Stimulated activated CD4-positive, alpha-beta T cell treated with anti-CD3 and anti-CD28 coated beads, Interleukin-15, amount 100 ng/mL, for 48 hours (primary cell): ENCODE results near the gene ZXDC.
A peak's percentile ranks its signal among the peaks of the same experiment; 100 is the strongest.

ENCODE experiments used
- DNase-seq, 2 donors: peaks; one replicate each; pipeline ENCODE4 v3.0.0-alpha.2; 2020; ENCODE audit warnings: low read depth in 2 of 2

The ZXDC gene

GRCh38 chr3:126475413-126476114 is at the start of gene ZXDC:
ZXDC (minus strand) TSS chr3:126475891; CDS start chr3:126475865, 26 bp downstream.
- DNase-seq: peak; percentile 86

- no peak for DNase-seq
Measured at GRCh38 chr3:126525091-126525852, 49.6 kb upstream of the ZXDC start.

GRCh38 chr3:126524429-126524988 is 48.8 kb upstream of the ZXDC start:
- no peak for DNase-seq

- DNase-seq: no peak
Measured at GRCh38 chr3:126523745-126524428, 48.2 kb upstream of the ZXDC start, which contains the start of gene CHST13. CHST13 (plus strand) TSS chr3:126524155; CDS start chr3:126524333, 178 bp downstream.

GRCh38 chr3:126522363-126522788 is 46.7 kb upstream of the ZXDC start:
- DNase-seq: no peak

- DNase-seq: no peak
Measured at GRCh38 chr3:126521122-126521891, 45.6 kb upstream of the ZXDC start.

GRCh38 chr3:126519506-126520455 is 44.1 kb upstream of the ZXDC start:
- no peak for DNase-seq

GRCh38 chr3:126518779-126519177 is 43.1 kb upstream of the ZXDC start:
- no peak for DNase-seq

GRCh38 chr3:126517986-126518778 is 42.5 kb upstream of the ZXDC start:
- DNase-seq: no peak

- no peak for DNase-seq
Measured at GRCh38 chr3:126517291-126517951, 41.7 kb upstream of the ZXDC start, which contains the start of gene UROC1. UROC1 (minus strand) TSS chr3:126517773; CDS start chr3:126517719, 54 bp downstream.

- no peak for DNase-seq
Measured at GRCh38 chr3:126516936-126517290, 41.2 kb upstream of the ZXDC start.

GRCh38 chr3:126516152-126516935 is 40.7 kb upstream of the ZXDC start:
- no peak for DNase-seq

- no peak for DNase-seq
Measured at GRCh38 chr3:126515066-126515706, 39.5 kb upstream of the ZXDC start.

- no peak for DNase-seq
Measured at GRCh38 chr3:126514161-126514560, 38.5 kb upstream of the ZXDC start.

GRCh38 chr3:126512916-126513650 is 37.4 kb upstream of the ZXDC start:
- DNase-seq: no peak

- DNase-seq: no peak
Measured at GRCh38 chr3:126512026-126512425, 36.3 kb upstream of the ZXDC start.

- DNase-seq: no peak
Measured at GRCh38 chr3:126511291-126511690, 35.6 kb upstream of the ZXDC start.
